Nephron progenitor cell (in vitro differentiated cells): ENCODE measurements around the gene TBC1D30.
"Not testable (repeated sequence)": the region's sequence is repeated elsewhere in the genome, so short reads cannot be mapped to it uniquely, and the experiment has no call there.

Experiments used
- DNase-seq: peaks from one replicate; pipeline ENCODE4 v3.0.0; 2021
- H3K27ac Mint-ChIP-seq: 2 replicates; pipeline ENCODE4 v1.8.0; 2021; ENCODE audit warnings: mild to moderate bottlenecking, moderate library complexity, mixed read lengths
- H3K27me3 Mint-ChIP-seq: 2 replicates; pipeline ENCODE4 v1.8.0; 2021; ENCODE audit warnings: mild to moderate bottlenecking, low read depth, mixed read lengths; ENCODE audit not compliant: poor library complexity
- H3K36me3 Mint-ChIP-seq: 2 replicates; pipeline ENCODE4 v1.8.0; 2021; ENCODE audit warnings: low read depth, mixed read lengths
- H3K4me1 Mint-ChIP-seq: 2 replicates; pipeline ENCODE4 v1.8.0; 2021; ENCODE audit warnings: mixed read lengths
- H3K4me3 Mint-ChIP-seq: 2 replicates; pipeline ENCODE4 v1.8.0; 2021; ENCODE audit warnings: mild to moderate bottlenecking, moderate library complexity, mixed read lengths
- H3K9me3 Mint-ChIP-seq: 2 replicates; pipeline ENCODE4 v1.8.0; 2021; ENCODE audit warnings: mild to moderate bottlenecking, moderate library complexity, mixed read lengths
- CTCF ChIP-seq: fragments of 200-600 bp; sonication (generic); IDR thresholded peaks from 2 replicates; pipeline ENCODE4 v1.5.0; 2021; ENCODE audit warnings: antibody characterized with exemption

TBC1D30 gene

GRCh38 chr12:64824500-64825142 lies at the start of gene TBC1D30:
TBC1D30 (plus strand) TSS chr12:64824647; CDS start chr12:64824880, 233 bp downstream.
- no peak for TF ChIP-seq CTCF
- H3K4me3 Mint-ChIP-seq, result peak within 1 kb of the TSS; percentile 80
- H3K27me3 Mint-ChIP-seq, result peaks cover 94% of the 10 kb centered on the region
- DNase-seq, result peak; percentile 75
- H3K4me1 Mint-ChIP-seq, result peaks cover 7% of the 10 kb centered on the region
- H3K36me3 Mint-ChIP-seq, result peaks cover 4% of the 10 kb centered on the region
- peaks cover 24% of the 10 kb centered on the region for H3K9me3 Mint-ChIP-seq
- no peak within 1 kb of the TSS for H3K27ac Mint-ChIP-seq

GRCh38 chr12:64775147-64775736 lies 49.2 kb upstream of the TBC1D30 start:
- Mint-ChIP-seq H3K27me3 (peaks cover 78% of the 10 kb centered on the region), H3K36me3 (peaks cover 19% of the 10 kb centered on the region), H3K9me3 (peaks cover 50% of the 10 kb centered on the region)
- not testable (repeated sequence) for H3K27ac Mint-ChIP-seq, DNase-seq, H3K4me3 Mint-ChIP-seq, H3K4me1 Mint-ChIP-seq

GRCh38 chr12:64779354-64779974 lies 45.0 kb upstream of the TBC1D30 start:
- Mint-ChIP-seq H3K4me3 (peak overlapping the region; percentile 77), H3K27me3 (peaks cover 99% of the 10 kb centered on the region), H3K27ac (no peak overlapping the region), H3K9me3 (peaks cover 36% of the 10 kb centered on the region), H3K36me3 (peaks cover 9% of the 10 kb centered on the region), H3K4me1 (peaks cover 14% of the 10 kb centered on the region)
- no peak for DNase-seq
- TF ChIP-seq CTCF, result no peak

- no peak for TF ChIP-seq CTCF
- Mint-ChIP-seq H3K4me1 (peaks cover 14% of the 10 kb centered on the region), H3K4me3 (peak overlapping the region; percentile 77), H3K27ac (no peak overlapping the region), H3K27me3 (peaks cover 99% of the 10 kb centered on the region), H3K36me3 (peaks cover 8% of the 10 kb centered on the region), H3K9me3 (peaks cover 29% of the 10 kb centered on the region)
- DNase-seq, result no peak
Observed at GRCh38 chr12:64780132-64780530, 44.3 kb upstream of the TBC1D30 start.

GRCh38 chr12:64780531-64781279 lies 43.7 kb upstream of the TBC1D30 start:
- H3K36me3 Mint-ChIP-seq, result peaks cover 3% of the 10 kb centered on the region
- H3K9me3 Mint-ChIP-seq, result peaks cover 24% of the 10 kb centered on the region
- peak overlapping the region; percentile 77 for H3K4me3 Mint-ChIP-seq
- no peak for TF ChIP-seq CTCF
- peaks cover 98% of the 10 kb centered on the region for H3K27me3 Mint-ChIP-seq
- peak; percentile 70 for DNase-seq
- no peak overlapping the region for H3K27ac Mint-ChIP-seq
- H3K4me1 Mint-ChIP-seq, result peaks cover 14% of the 10 kb centered on the region
